Stimulated activated CD4-positive, alpha-beta T cell treated with anti-CD3 and anti-CD28 coated beads, Interleukin-1b, Interleukin-23, amount 100 ng/mL, for 48 hours (primary cell): Measurements from ENCODE around the gene ETV6.

Experiments used
- DNase-seq: peaks from one replicate; pipeline ENCODE4 v3.0.0-alpha.2; 2020

ETV6 gene

GRCh38 chr12:11785712-11786111 is 136.2 kb downstream of the ETV6 start:
- DNase-seq = no peak

GRCh38 chr12:11786638-11787365 is 137.3 kb downstream of the ETV6 start:
- DNase-seq = no peak

GRCh38 chr12:11787437-11787836 is 138.0 kb downstream of the ETV6 start:
- no peak for DNase-seq

- DNase-seq = no peak
These were observed 138.7 kb downstream of the ETV6 start for GRCh38 chr12:11787933-11788849.

GRCh38 chr12:11793921-11794710 is 144.6 kb downstream of the ETV6 start:
- DNase-seq = no peak

GRCh38 chr12:11794751-11795150 is 145.3 kb downstream of the ETV6 start:
- DNase-seq = no peak

GRCh38 chr12:11795192-11795912 is 145.9 kb downstream of the ETV6 start:
- DNase-seq = no peak

GRCh38 chr12:11795913-11796459 is 146.5 kb downstream of the ETV6 start:
- no peak for DNase-seq

GRCh38 chr12:11797317-11797913 is 147.9 kb downstream of the ETV6 start:
- no peak for DNase-seq

- DNase-seq = no peak
These were observed 148.7 kb downstream of the ETV6 start for GRCh38 chr12:11798006-11798708.

- DNase-seq = no peak
These were observed 149.5 kb downstream of the ETV6 start for GRCh38 chr12:11798856-11799501.

GRCh38 chr12:11799502-11799873 is 150.0 kb downstream of the ETV6 start:
- no peak for DNase-seq

GRCh38 chr12:11801643-11802042 is 152.2 kb downstream of the ETV6 start:
- DNase-seq = no peak

- DNase-seq = no peak
These were observed 154.7 kb downstream of the ETV6 start for GRCh38 chr12:11804130-11804529.

- DNase-seq = no peak
These were observed 155.6 kb downstream of the ETV6 start for GRCh38 chr12:11805043-11805442.

GRCh38 chr12:11805680-11806079 is 156.2 kb downstream of the ETV6 start:
- DNase-seq = no peak

GRCh38 chr12:11807458-11807857 is 158.0 kb downstream of the ETV6 start:
- DNase-seq = no peak

- DNase-seq = no peak
These were observed 159.5 kb downstream of the ETV6 start for GRCh38 chr12:11808931-11809330.

GRCh38 chr12:11810206-11810545 is 160.7 kb downstream of the ETV6 start:
- DNase-seq = no peak

- no peak for DNase-seq
These were observed 161.5 kb downstream of the ETV6 start for GRCh38 chr12:11811008-11811407.

- DNase-seq = no peak
These were observed 162.7 kb downstream of the ETV6 start for GRCh38 chr12:11812241-11812585.
